Activated naive CD8-positive, alpha-beta T cell treated with anti-CD3 and anti-CD28 coated beads, Interleukin-2, amount 50 U/mL, for 24 hours (primary cell): Measurements from ENCODE around the gene SLCO2A1.

Experiments used
- ATAC-seq: fragments of 150-1000 bp; cut with Tn5 transposase; one replicate; pipeline ENCODE4 v1.10.0; 2021
- DNase-seq: peaks from one replicate; pipeline ENCODE4 v3.0.0; 2021
- H3K27ac Mint-ChIP-seq: one replicate; pipeline ENCODE4 v1.8.0; 2021; ENCODE audit warnings: mild to moderate bottlenecking, mixed read lengths
- H3K27me3 Mint-ChIP-seq: one replicate; pipeline ENCODE4 v1.8.0; 2021; ENCODE audit warnings: mixed read lengths
- H3K36me3 Mint-ChIP-seq: one replicate; pipeline ENCODE4 v1.8.0; 2021; ENCODE audit warnings: low read depth, mixed read lengths
- H3K4me1 Mint-ChIP-seq: one replicate; pipeline ENCODE4 v1.8.0; 2021; ENCODE audit warnings: mixed read lengths
- H3K4me3 Mint-ChIP-seq: one replicate; pipeline ENCODE4 v1.8.0; 2021; ENCODE audit warnings: mild to moderate bottlenecking, moderate library complexity, mixed read lengths
- H3K9me3 Mint-ChIP-seq: one replicate; pipeline ENCODE4 v1.8.0; 2021; ENCODE audit warnings: mixed read lengths

The SLCO2A1 gene

GRCh38 chr3:133927540-133928066 lies 102.1 kb downstream of the SLCO2A1 start:
- Mint-ChIP-seq H3K27ac (no peak overlapping the region), H3K9me3 (no peaks in the 10 kb centered on the region), H3K27me3 (peaks cover 12% of the 10 kb centered on the region), H3K4me1 (peaks cover 9% of the 10 kb centered on the region), H3K4me3 (peak overlapping the region; percentile 57), H3K36me3 (no peaks in the 10 kb centered on the region)
- ATAC-seq (peak; percentile 62), DNase-seq (peak; percentile 76)

GRCh38 chr3:133926736-133927539 lies 102.8 kb downstream of the SLCO2A1 start:
- Mint-ChIP-seq H3K27me3 (peaks cover 12% of the 10 kb centered on the region), H3K4me3 (peak overlapping the region; percentile 57), H3K9me3 (no peaks in the 10 kb centered on the region), H3K4me1 (peaks cover 9% of the 10 kb centered on the region), H3K36me3 (no peaks in the 10 kb centered on the region), H3K27ac (no peak overlapping the region)
- ATAC-seq, result no peak
- no peak for DNase-seq

- no peak for ATAC-seq
- no peak for DNase-seq
- no peaks in the 10 kb centered on the region for H3K9me3 Mint-ChIP-seq
- peaks cover 12% of the 10 kb centered on the region for H3K27me3 Mint-ChIP-seq
- no peaks in the 10 kb centered on the region for H3K36me3 Mint-ChIP-seq
- H3K4me3 Mint-ChIP-seq, result no peak overlapping the region
- H3K27ac Mint-ChIP-seq, result no peak overlapping the region
- peaks cover 9% of the 10 kb centered on the region for H3K4me1 Mint-ChIP-seq
Observed at GRCh38 chr3:133925960-133926735, 103.6 kb downstream of the SLCO2A1 start.

GRCh38 chr3:133924041-133924440 lies 105.7 kb downstream of the SLCO2A1 start:
- Mint-ChIP-seq H3K4me1 (peaks cover 9% of the 10 kb centered on the region), H3K27me3 (peaks cover 15% of the 10 kb centered on the region), H3K27ac (no peak overlapping the region), H3K36me3 (no peaks in the 10 kb centered on the region), H3K9me3 (no peaks in the 10 kb centered on the region), H3K4me3 (no peak overlapping the region)
- DNase-seq, result no peak
- no peak for ATAC-seq

- H3K4me1 Mint-ChIP-seq, result no peaks in the 10 kb centered on the region
- no peak overlapping the region for H3K4me3 Mint-ChIP-seq
- H3K27ac Mint-ChIP-seq, result no peak overlapping the region
- no peak for DNase-seq
- no peak for ATAC-seq
- H3K9me3 Mint-ChIP-seq, result no peaks in the 10 kb centered on the region
- peaks cover 16% of the 10 kb centered on the region for H3K27me3 Mint-ChIP-seq
- no peaks in the 10 kb centered on the region for H3K36me3 Mint-ChIP-seq
Observed at GRCh38 chr3:133921592-133921991, 108.1 kb downstream of the SLCO2A1 start.

- no peak for ATAC-seq
- no peak overlapping the region for H3K27ac Mint-ChIP-seq
- no peak overlapping the region for H3K4me3 Mint-ChIP-seq
- H3K9me3 Mint-ChIP-seq, result no peaks in the 10 kb centered on the region
- no peaks in the 10 kb centered on the region for H3K36me3 Mint-ChIP-seq
- DNase-seq, result no peak
- no peaks in the 10 kb centered on the region for H3K4me1 Mint-ChIP-seq
- H3K27me3 Mint-ChIP-seq, result peaks cover 17% of the 10 kb centered on the region
Observed at GRCh38 chr3:133917144-133917543, 112.6 kb downstream of the SLCO2A1 start.

GRCh38 chr3:133915685-133916658 lies 113.8 kb downstream of the SLCO2A1 start:
- Mint-ChIP-seq H3K4me1 (no peaks in the 10 kb centered on the region), H3K36me3 (no peaks in the 10 kb centered on the region), H3K9me3 (no peaks in the 10 kb centered on the region), H3K27ac (no peak overlapping the region), H3K27me3 (peaks cover 17% of the 10 kb centered on the region), H3K4me3 (no peak overlapping the region)
- DNase-seq (no peak), ATAC-seq (no peak)

GRCh38 chr3:133914839-133915600 lies 114.7 kb downstream of the SLCO2A1 start:
- Mint-ChIP-seq H3K27me3 (peaks cover 15% of the 10 kb centered on the region), H3K4me3 (no peak overlapping the region)
- no peak for DNase-seq

GRCh38 chr3:133910422-133910821 lies 119.3 kb downstream of the SLCO2A1 start:
- H3K9me3 Mint-ChIP-seq, result no peaks in the 10 kb centered on the region
- no peaks in the 10 kb centered on the region for H3K4me1 Mint-ChIP-seq
- peaks cover 9% of the 10 kb centered on the region for H3K27me3 Mint-ChIP-seq

More at GRCh38 chr3:133914839-133915600, 114.7 kb downstream of the SLCO2A1 start:
- Mint-ChIP-seq H3K36me3 (no peaks in the 10 kb centered on the region), H3K27ac (no peak overlapping the region), H3K9me3 (no peaks in the 10 kb centered on the region), H3K4me1 (no peaks in the 10 kb centered on the region)
- ATAC-seq, result no peak

GRCh38 chr3:133905376-133905775 lies 124.3 kb downstream of the SLCO2A1 start:
- Mint-ChIP-seq H3K4me1 (no peaks in the 10 kb centered on the region), H3K4me3 (no peak overlapping the region), H3K9me3 (no peaks in the 10 kb centered on the region), H3K27me3 (peaks cover 25% of the 10 kb centered on the region), H3K27ac (no peak overlapping the region), H3K36me3 (no peaks in the 10 kb centered on the region)
- ATAC-seq, result no peak
- DNase-seq, result no peak

More at GRCh38 chr3:133910422-133910821, 119.3 kb downstream of the SLCO2A1 start:
- ATAC-seq (no peak), DNase-seq (no peak)
- H3K36me3 Mint-ChIP-seq, result no peaks in the 10 kb centered on the region
- H3K4me3 Mint-ChIP-seq, result no peak overlapping the region
- no peak overlapping the region for H3K27ac Mint-ChIP-seq

- Mint-ChIP-seq H3K27me3 (peaks cover 34% of the 10 kb centered on the region), H3K9me3 (no peaks in the 10 kb centered on the region), H3K27ac (no peak overlapping the region), H3K4me1 (no peaks in the 10 kb centered on the region), H3K36me3 (no peaks in the 10 kb centered on the region), H3K4me3 (no peak overlapping the region)
- no peak for DNase-seq
- no peak for ATAC-seq
Observed at GRCh38 chr3:133901847-133902246, 127.9 kb downstream of the SLCO2A1 start.

- ATAC-seq (no peak), DNase-seq (no peak)
- no peaks in the 10 kb centered on the region for H3K9me3 Mint-ChIP-seq
- no peaks in the 10 kb centered on the region for H3K36me3 Mint-ChIP-seq
- H3K27ac Mint-ChIP-seq, result no peak overlapping the region
- peaks cover 41% of the 10 kb centered on the region for H3K27me3 Mint-ChIP-seq
- no peak overlapping the region for H3K4me3 Mint-ChIP-seq
- no peaks in the 10 kb centered on the region for H3K4me1 Mint-ChIP-seq
Observed at GRCh38 chr3:133901083-133901482, 128.6 kb downstream of the SLCO2A1 start.

GRCh38 chr3:133899311-133899710 lies 130.4 kb downstream of the SLCO2A1 start:
- DNase-seq, result no peak
- Mint-ChIP-seq H3K36me3 (no peaks in the 10 kb centered on the region), H3K4me3 (no peak overlapping the region), H3K9me3 (no peaks in the 10 kb centered on the region), H3K4me1 (no peaks in the 10 kb centered on the region), H3K27ac (no peak overlapping the region), H3K27me3 (peaks cover 42% of the 10 kb centered on the region)
- no peak for ATAC-seq
